Tibial artery (tissue), 4 donors: ENCODE data around the gene KPNA6.
"Not testable (repeated sequence)": the region's sequence is repeated elsewhere in the genome, so short reads cannot be mapped to it uniquely, and the experiment has no call there.

Source experiments
- DNase-seq, 2 donors: peaks; one replicate each; pipeline ENCODE4 v3.0.0-alpha.2; 2019
- H3K27ac ChIP-seq, 2 donors: fragments of 200-600 bp; sonication (generic) in 1 of 2; 1 replicate in 1 of 2; 2 replicates in 1 of 2; pipeline ENCODE4 v1.5.1; 2018 to 2019; ENCODE audit warnings: mild to moderate bottlenecking in 1 of 2
- H3K27me3 ChIP-seq, 2 donors: fragments of 200-600 bp; sonication (generic) in 1 of 2; one replicate each; pipeline versions ENCODE4 v1.5.1 to v1.6.0; 2016 to 2019
- H3K36me3 ChIP-seq, 3 donors: fragments of 200-600 bp; sonication (generic) in 2 of 3; one replicate each; pipeline ENCODE4 v1.5.1; 2016 to 2019; ENCODE audit warnings: mild to moderate bottlenecking in 2 of 3
- H3K4me1 ChIP-seq, 4 donors: fragments of 200-600 bp; sonication (generic) in 2 of 4; 1 replicate in 3 of 4; 2 replicates in 1 of 4; pipeline ENCODE4 v1.5.1; 2016 to 2019
- H3K4me3 ChIP-seq, 2 donors: fragments of 200-600 bp; sonication (generic) in 1 of 2; 1 replicate in 1 of 2; 2 replicates in 1 of 2; pipeline ENCODE4 v1.5.1; 2018 to 2019; ENCODE audit warnings: mild to moderate bottlenecking in 2 of 2
- H3K9me3 ChIP-seq, 3 donors: fragments of 200-600 bp; sonication (generic) in 1 of 3; one replicate each; pipeline ENCODE4 v1.5.1; 2016 to 2019
- intact Hi-C: fragments of 100-400 bp; cut with DNase I; formaldehyde crosslinking; loops from one replicate; pipeline ENCODE4 v1.15.0; 2023; ENCODE audit warnings: low total_unique reads
- TF ChIP-seq, protein P1 (sequence below), 2 experiments: fragments of 200-600 bp in 1 of 2; fragments of 450-650 bp in 1 of 2; IDR thresholded peaks; one replicate each; pipeline ENCODE4 v1.5.1; 2017 to 2019; ENCODE audit warnings: antibody characterized with exemption in 2 of 2, mild to moderate bottlenecking in 1 of 2, moderate library complexity in 1 of 2

KPNA6 gene

DNA sequence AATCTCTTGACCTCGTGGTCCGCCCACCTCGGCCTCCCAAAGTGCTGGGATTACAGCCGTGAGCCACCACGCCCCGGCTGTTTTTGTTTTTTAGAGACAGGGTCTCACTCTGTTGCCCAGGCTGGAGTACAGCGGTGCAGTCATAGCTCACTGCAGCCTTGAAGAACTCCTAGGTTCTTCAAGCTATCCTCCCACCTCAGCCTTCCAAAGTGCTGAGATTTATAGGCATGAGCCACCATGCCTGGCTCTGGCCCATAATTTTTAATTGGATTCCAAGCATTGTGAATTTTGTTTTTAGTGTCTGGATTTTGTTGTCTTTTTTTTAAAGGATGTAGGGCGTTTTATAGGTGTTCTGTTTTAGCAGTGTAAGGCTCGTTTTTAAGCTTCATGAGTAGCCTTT is 43.0 kb downstream of the KPNA6 start:
- H3K27me3 ChIP-seq = no peaks in the 10 kb centered on the region
- no peak for DNase-seq
- no peak overlapping the region for H3K27ac ChIP-seq
- peaks cover 0 to 13% (median 3%) of the 10 kb centered on the region in 4 donors for H3K4me1 ChIP-seq
- no peak overlapping the region for H3K4me3 ChIP-seq
- H3K36me3 ChIP-seq = peaks cover 11 to 18% (median 17%) of the 10 kb centered on the region in 3 donors
- intact Hi-C loops = no loop called here
- no peaks in the 10 kb centered on the region for H3K9me3 ChIP-seq
- TF ChIP-seq, protein P1, sequence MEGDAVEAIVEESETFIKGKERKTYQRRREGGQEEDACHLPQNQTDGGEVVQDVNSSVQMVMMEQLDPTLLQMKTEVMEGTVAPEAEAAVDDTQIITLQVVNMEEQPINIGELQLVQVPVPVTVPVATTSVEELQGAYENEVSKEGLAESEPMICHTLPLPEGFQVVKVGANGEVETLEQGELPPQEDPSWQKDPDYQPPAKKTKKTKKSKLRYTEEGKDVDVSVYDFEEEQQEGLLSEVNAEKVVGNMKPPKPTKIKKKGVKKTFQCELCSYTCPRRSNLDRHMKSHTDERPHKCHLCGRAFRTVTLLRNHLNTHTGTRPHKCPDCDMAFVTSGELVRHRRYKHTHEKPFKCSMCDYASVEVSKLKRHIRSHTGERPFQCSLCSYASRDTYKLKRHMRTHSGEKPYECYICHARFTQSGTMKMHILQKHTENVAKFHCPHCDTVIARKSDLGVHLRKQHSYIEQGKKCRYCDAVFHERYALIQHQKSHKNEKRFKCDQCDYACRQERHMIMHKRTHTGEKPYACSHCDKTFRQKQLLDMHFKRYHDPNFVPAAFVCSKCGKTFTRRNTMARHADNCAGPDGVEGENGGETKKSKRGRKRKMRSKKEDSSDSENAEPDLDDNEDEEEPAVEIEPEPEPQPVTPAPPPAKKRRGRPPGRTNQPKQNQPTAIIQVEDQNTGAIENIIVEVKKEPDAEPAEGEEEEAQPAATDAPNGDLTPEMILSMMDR (IDR thresholded peaks at IDR 0.05) = no peak

DNA sequence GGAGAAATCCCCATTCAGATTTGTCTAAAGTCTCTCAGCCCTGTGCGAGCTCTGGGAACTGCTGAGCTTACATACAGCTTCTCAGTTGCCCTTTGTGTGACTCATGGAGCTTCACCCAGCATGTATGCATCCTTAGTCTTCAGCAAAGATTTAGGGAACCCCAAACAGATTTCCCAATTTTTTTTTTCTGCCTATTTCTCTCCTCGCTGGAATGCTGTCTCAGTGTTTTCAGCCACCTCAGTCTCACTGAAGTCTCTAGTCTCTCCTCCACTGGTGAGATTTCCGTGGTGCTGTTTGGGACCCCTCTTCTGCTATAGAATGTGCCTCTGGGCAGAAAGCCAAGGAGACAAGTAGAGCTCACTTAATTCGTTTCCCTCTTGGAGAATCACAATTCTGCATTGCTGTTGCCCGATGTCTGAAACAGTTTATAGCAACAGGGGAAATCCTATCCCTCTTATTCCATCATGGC is 43.5 kb downstream of the KPNA6 start:
- Histone ChIP-seq H3K9me3 (no peaks in the 10 kb centered on the region), H3K4me1 (peaks cover 0 to 13% (median 3%) of the 10 kb centered on the region in 4 donors), H3K36me3 (peaks cover 16 to 23% (median 21%) of the 10 kb centered on the region in 3 donors), H3K27me3 (no peaks in the 10 kb centered on the region), H3K27ac (no peak overlapping the region), H3K4me3 (no peak overlapping the region)
- DNase-seq = no peak
- TF ChIP-seq, protein P1 (IDR thresholded peaks at IDR 0.05) = no peak
- intact Hi-C loops = no loop called here

DNA sequence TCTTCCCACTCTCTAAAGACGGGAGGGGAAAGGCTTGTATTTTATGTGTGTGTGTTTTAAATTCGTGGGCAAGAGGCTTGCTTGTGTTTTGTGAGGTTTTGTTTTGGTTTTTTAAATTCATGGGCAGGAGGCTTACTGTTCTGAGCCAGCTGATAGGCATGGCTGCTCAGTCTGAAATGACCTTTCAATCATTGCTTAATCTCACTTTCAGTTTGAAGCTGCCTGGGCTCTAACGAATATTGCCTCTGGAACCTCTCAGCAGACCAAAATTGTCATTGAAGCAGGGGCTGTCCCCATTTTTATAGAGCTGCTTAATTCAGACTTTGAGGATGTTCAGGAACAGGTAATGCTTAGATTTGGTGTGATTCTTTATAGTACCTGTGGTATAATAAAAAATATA is 51.3 kb downstream of the KPNA6 start:
- Histone ChIP-seq H3K36me3 (peaks cover 88 to 97% (median 88%) of the 10 kb centered on the region in 3 donors), H3K9me3 (no peaks in the 10 kb centered on the region), H3K4me3 (no peak overlapping the region), H3K27me3 (no peaks in the 10 kb centered on the region), H3K4me1 (no peaks in the 10 kb centered on the region), H3K27ac (no peak overlapping the region)
- intact Hi-C loops = no loop called here
- no peak for DNase-seq
- TF ChIP-seq, protein P1 (IDR thresholded peaks at IDR 0.05) = no peak

- H3K27ac ChIP-seq = no peak overlapping the region
- no peaks in the 10 kb centered on the region for H3K4me1 ChIP-seq
- H3K27me3 ChIP-seq = no peaks in the 10 kb centered on the region
- H3K4me3 ChIP-seq = no peak overlapping the region
- H3K9me3 ChIP-seq = no peaks in the 10 kb centered on the region
- TF ChIP-seq, protein P1 (IDR thresholded peaks at IDR 0.05) = no peak
- intact Hi-C loops = no loop called here
- no peak for DNase-seq
- H3K36me3 ChIP-seq = peaks cover 91 to 100% (median 94%) of the 10 kb centered on the region in 3 donors
Observed at GRCh38 chr1:32163405-32163804, 55.5 kb downstream of the KPNA6 start.

- H3K27me3 ChIP-seq, DNase-seq, H3K4me3 ChIP-seq, H3K9me3 ChIP-seq, H3K4me1 ChIP-seq, intact Hi-C loops, H3K27ac ChIP-seq: not testable (repeated sequence)
- H3K36me3 ChIP-seq = peaks cover 87 to 100% (median 94%) of the 10 kb centered on the region in 3 donors
Observed at GRCh38 chr1:32165633-32166032, 57.8 kb downstream of the KPNA6 start.

GRCh38 chr1:32170991-32171390 is 63.1 kb downstream of the KPNA6 start:
- Histone ChIP-seq H3K4me3 (no peak overlapping the region), H3K9me3 (no peaks in the 10 kb centered on the region), H3K27ac (no peak overlapping the region), H3K27me3 (no peaks in the 10 kb centered on the region), H3K36me3 (peaks cover 45 to 82% (median 75%) of the 10 kb centered on the region in 3 donors), H3K4me1 (no peaks in the 10 kb centered on the region)
- TF ChIP-seq, protein P1 (IDR thresholded peaks at IDR 0.05) = no peak
- DNase-seq = no peak
- intact Hi-C loops = no loop called here
